ENCODE measurements around the gene NDUFS2.
"Not testable (repeated sequence)": the region's sequence is repeated elsewhere in the genome, so short reads cannot be mapped to it uniquely, and the experiment has no call there.

Gene NDUFS2

GRCh38 chr1:161222175-161223019 is 20.2 kb downstream of the NDUFS2 start:
- no peak for DNase-seq

GRCh38 chr1:161223805-161224694 is 21.9 kb downstream of the NDUFS2 start:
- DNase-seq = no peak

GRCh38 chr1:161224695-161225087 is 22.5 kb downstream of the NDUFS2 start:
- DNase-seq = not testable (repeated sequence)

DNA sequence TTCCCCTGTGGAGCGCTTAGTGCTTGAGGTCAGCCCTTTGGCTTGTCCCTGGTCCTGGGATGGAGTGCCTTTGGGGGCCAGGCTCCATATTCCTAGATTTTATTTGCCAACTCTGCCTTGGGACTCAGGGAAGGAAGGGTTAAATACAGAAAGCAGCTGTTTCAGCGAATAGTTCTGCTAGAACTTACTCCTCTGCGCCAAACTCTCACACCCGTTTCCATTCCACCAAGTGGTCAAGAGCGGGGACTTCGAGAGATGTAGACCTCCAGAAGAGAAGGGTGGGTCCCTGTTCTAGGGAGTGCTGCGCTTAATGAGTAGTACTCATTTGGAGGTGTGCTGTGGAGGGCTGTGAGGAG is 23.0 kb downstream of the NDUFS2 start:
- DNase-seq = no peak

DNA sequence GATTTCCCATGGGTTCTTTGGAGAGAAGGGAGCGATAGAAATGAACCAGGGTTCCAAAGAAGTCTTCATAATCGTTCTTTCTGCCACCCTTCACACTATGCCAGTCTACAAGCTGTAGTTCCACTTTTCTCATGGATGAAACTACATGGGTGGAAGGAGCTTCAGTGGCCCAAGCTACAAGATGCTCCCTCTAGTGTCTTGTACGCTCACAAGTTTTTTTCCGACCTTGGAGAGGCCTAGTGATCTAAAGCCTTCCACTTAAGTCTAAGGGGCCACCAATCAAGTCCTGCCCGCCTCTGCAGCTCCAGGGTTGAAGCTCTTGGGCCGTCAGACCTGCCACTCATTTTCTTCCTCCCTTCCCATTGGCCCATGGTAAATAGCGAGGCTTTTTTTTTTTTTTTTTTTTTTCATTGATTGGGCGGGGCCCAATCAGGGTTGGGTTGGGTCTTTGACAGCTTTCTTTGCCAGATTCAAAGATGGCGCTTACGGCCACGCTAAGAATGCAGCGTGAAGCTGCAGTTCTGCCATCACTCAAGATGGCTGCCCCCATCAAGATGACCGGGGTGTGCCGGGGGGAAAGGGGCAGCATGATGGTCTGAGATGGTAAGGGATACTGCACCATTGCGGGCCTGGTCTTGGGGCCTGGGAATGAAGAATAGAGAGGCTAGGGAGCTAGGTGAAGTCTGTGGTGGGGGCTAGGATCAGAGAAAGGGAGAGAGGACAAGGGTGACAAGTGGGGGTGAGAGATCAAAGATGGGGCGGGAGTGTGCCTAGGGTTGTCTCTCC is 23.6 kb downstream of the NDUFS2 start, which contains the start of gene TOMM40L:
TSS of gene TOMM40L (plus strand) at position 527 of the 786 bp plus-strand sequence. CDS start 430 bp downstream, outside the sequence.
- DNase-seq = peak; percentile 99

DNA sequence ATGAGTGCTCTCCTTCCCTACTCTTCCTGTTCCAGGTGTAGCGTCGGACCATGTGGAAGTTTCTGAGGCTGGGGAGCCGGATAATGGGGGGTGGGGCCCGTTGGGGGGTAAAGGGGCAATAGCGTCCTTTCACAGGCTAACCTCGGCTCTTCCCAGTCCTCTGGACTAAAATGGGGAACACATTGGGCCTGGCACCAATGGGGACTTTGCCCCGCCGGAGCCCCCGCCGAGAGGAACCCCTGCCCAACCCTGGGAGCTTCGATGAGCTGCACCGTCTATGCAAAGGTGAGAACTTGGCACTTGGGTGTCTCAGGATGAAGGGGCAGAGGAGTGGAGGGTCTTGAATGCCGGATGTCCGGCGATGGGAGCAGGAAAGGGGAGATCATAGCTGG is 24.1 kb downstream of the NDUFS2 start:
- DNase-seq = no peak

- DNase-seq = no peak
Measured at GRCh38 chr1:161226759-161227158, 24.6 kb downstream of the NDUFS2 start.

GRCh38 chr1:161227196-161227871 is 25.2 kb downstream of the NDUFS2 start:
- DNase-seq = peak; percentile 58

- DNase-seq = no peak
Measured at GRCh38 chr1:161228032-161228431, 25.9 kb downstream of the NDUFS2 start.

DNA sequence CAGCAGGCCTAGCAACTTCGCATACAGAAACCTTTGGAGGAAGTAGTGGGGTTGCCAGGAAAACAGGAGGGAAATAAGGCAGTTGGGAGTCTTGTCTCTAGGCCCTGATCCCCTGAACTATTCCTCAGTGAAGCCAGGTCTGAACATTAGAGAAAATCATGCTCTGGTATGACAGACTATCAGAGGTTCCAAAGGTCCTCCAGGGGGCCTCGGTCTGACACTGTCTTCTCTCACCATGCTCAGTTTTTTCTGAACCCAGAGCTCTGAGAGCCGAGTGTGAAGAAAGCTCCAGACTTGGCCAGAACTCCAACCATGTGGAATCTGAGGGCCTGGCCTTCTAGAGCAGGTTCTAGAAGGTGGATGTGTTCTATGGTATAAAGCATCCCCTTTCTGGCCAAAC is 27.7 kb downstream of the NDUFS2 start:
- DNase-seq = no peak

- DNase-seq = no peak
Measured at GRCh38 chr1:161230762-161231161, 28.6 kb downstream of the NDUFS2 start.

DNA sequence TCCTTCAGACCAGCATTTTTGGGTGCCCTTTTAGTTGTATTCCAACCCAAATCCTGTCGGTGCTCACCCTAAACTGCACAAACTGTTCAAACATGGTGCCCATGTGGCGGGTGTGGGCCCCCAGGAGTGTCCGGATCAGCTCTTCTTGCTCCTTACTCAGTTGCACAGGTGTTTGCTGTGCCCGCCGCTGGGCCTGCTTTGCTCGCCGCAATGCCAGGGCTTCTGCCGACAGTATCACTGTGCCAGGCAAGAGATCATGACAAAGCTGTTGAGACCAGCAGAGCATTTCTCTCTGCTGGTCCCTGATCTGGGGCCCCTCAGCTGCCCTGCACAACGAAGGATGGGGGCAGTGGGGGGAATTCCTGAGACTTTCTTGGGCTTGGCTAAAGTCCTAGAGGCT is 30.9 kb downstream of the NDUFS2 start:
- DNase-seq = no peak

- DNase-seq = no peak
Measured at GRCh38 chr1:161235957-161236775, 34.0 kb downstream of the NDUFS2 start.

- no peak for DNase-seq
Measured at GRCh38 chr1:161238039-161238473, 35.9 kb downstream of the NDUFS2 start, which contains the start of gene NR1I3. NR1I3 (minus strand) TSS chr1:161238203; CDS start chr1:161236565, 1,638 bp downstream.

DNA sequence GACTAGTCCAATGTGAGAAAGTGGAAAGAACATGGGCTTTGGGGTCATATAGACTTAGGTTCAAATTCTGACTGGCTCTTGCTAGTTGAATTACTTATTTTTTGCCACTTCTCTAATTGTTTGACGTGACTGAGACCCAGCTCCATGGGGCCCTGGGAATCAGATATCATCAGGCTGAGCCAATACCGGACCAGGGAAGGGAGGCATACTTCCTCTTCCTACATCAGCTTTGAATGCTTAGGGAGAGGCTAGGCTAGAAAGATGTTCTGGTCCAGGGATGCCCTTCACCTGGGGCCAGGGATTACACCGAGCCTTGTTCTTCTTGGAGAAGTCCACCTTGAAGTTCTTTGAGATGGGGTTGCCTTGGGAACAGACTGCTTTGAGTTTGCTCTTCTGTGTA is 39.5 kb downstream of the NDUFS2 start:
- DNase-seq = no peak

GRCh38 chr1:161242313-161242712 is 40.1 kb downstream of the NDUFS2 start:
- DNase-seq = no peak

GRCh38 chr1:161244888-161245287 is 42.7 kb downstream of the NDUFS2 start:
- DNase-seq = no peak

DNA sequence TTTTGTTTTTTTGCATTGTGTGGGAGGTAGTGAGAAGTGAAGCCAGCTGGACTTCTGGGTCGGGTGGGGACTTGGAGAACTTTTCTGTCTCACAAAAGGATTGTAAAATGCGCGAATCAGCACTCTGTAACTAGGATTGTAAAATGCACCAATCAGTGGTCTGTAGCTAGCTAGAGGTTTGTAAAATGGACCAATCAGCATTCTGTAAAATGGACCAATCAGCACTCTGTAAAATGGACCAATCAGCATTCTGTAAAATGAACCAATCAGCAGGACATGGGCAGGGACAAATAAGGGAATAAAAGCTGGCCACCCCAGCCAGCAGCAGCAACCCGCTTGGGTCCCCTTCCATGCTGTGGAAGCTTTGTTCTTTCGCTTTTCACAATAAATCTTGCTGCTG is 47.9 kb downstream of the NDUFS2 start:
- DNase-seq = not testable (repeated sequence)

- DNase-seq = no peak
Measured at GRCh38 chr1:161250829-161251228, 48.7 kb downstream of the NDUFS2 start.

DNA sequence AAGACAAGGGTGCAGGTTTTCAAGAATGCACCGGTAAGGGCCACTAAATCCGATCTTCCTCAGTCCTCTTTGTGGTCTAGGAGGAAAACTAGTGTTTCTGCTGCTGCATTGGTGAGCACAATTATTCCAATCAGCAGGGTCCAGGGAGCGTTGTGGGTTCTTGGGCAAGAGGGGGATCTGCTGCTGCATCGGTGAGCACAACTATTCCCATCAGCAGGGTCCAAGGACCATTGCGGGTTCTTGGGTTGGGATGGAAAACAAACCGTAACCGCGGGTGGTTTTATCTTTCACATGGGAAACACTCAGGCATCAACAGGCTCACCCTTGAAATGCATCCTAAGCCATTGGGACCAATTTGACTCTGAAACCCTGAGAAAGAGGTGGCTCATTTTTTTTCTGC is 49.4 kb downstream of the NDUFS2 start:
- DNase-seq = no peak

GRCh38 chr1:161255302-161255701 is 53.1 kb downstream of the NDUFS2 start:
- DNase-seq = not testable (repeated sequence)
